ENCODE measurements around the gene SCARF2. TPM values are rescaled to one million over a fixed set of nuclear protein-coding genes. Genes with fewer than 3 reads are reported as not detected.
A peak's percentile ranks its signal among the peaks of the same experiment; 100 is the strongest.

SCARF2 gene
- total and polyA plus RNA-seq, 11 donors = 1.5 to 10.1 (median 2.8) TPM

DNA sequence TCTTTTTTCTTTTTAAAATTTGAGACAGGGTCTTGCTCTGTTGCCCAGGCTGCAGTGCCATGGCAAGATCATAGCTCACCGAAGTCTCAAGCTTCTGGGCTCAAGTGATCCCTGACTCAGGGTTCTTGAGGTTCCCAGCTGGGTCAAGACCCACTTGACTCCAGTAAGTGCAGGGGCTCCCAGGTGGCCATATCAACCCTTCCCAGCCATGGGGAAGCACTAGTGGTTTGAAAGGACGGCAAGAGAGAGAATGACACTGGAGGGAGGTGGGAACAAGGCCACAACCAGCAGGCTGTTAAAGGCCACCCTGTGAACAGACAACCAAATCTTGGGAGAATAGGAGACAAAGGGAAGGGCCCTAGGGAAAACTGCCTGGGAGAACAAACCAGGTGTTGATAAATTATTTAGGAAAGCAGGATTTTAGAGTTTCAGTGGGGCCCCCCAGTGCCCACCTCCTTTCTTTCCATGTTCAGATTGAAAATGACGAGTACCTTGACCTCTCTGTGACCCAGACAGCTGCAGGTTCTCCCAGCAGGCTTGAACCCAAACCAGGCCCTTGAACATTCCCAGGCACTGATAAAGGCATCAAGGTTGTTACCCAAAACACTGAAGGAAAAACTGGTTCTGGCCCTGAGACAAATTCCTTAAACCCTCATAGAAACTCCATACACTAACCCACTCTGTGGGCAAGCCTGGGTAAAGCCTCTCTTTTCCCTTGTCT is 29.2 kb upstream of the SCARF2 start:
- no peak overlapping the region for H3K4me3 ChIP-seq
- H3K27ac ChIP-seq = no peak overlapping the region
- no peaks in the 10 kb centered on the region for H3K27me3 ChIP-seq
- 81 to 92% (median 90%) methylated on average over 3 of the region's 3 CpGs for WGBS, 4 donors
- ATAC-seq (no peak), DNase-seq (no peak)
- intact Hi-C loops (cut with DNase I) = no loop called here
- H3K4me1 ChIP-seq = peaks cover 0 to 31% (median 7%) of the 10 kb centered on the region in 12 donors
- peaks cover 0 to 52% (median 27%) of the 10 kb centered on the region in 9 donors for H3K36me3 ChIP-seq
- no peaks in the 10 kb centered on the region for H3K9me3 ChIP-seq
- TF ChIP-seq, protein P1, sequence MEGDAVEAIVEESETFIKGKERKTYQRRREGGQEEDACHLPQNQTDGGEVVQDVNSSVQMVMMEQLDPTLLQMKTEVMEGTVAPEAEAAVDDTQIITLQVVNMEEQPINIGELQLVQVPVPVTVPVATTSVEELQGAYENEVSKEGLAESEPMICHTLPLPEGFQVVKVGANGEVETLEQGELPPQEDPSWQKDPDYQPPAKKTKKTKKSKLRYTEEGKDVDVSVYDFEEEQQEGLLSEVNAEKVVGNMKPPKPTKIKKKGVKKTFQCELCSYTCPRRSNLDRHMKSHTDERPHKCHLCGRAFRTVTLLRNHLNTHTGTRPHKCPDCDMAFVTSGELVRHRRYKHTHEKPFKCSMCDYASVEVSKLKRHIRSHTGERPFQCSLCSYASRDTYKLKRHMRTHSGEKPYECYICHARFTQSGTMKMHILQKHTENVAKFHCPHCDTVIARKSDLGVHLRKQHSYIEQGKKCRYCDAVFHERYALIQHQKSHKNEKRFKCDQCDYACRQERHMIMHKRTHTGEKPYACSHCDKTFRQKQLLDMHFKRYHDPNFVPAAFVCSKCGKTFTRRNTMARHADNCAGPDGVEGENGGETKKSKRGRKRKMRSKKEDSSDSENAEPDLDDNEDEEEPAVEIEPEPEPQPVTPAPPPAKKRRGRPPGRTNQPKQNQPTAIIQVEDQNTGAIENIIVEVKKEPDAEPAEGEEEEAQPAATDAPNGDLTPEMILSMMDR (IDR thresholded peaks at IDR 0.05) = no peak
- no peak for TF ChIP-seq POLR2A (IDR thresholded peaks at IDR 0.05)

DNA sequence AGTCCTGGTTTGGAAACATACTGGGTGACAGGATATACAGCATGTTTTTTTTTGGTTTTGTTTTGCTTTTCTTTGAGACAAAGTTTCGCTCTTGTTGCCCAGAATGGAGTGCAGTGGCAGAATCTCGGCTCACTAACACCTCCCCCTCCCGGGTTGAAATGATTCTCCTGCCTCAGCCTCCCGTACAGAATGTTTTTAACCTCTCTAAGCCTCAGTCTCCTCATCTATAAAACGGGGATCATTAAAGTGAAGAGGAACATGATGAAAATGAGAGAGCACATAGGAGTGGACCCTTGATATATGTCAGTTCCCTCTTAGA is 28.1 kb upstream of the SCARF2 start:
- intact Hi-C loops (cut with DNase I) = no loop called here

DNA sequence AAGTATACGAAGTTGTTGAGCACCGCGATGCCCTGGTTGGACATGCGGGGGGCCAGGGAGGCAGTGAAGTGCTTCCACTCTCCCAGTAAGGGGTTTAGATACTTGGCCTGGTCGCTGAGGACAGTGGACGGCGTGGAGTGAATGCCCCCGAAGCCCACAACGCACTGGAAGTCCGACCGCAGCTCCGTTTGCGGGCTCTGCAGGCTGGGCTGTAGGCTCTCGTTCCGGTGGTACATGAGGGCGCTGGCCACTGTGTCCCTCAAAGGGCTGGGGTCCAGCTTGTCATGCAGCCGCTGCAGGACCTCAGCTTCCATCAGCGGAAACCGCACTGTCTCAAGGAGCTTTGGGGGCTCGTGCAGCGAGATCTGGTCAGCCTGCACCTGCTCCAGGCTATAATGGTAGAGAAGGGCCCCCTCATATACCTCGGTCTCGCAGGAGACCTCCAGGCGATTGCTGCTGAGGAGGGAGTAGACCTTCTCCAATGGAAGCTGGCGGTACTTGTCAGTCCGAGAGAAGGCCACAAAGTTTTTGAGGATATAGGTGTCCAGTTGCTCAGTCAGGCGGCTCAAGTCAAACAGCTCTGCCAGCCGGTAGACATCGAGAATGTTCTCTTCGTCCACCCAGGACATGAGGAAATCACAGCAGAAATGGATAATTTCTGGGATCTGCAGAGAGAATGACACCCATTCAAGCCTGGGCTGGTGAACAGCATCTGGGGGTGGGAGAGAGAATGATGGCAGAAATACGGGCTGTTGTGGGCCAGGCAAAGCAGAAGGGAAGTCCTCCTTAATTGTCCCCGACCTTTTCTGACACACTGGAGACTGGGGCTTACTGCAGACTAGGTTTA is 27.5 kb upstream of the SCARF2 start:
- peaks cover 0 to 31% (median 7%) of the 10 kb centered on the region in 12 donors for H3K4me1 ChIP-seq
- no peaks in the 10 kb centered on the region for H3K27me3 ChIP-seq
- DNase-seq = no peak
- H3K9me3 ChIP-seq = no peaks in the 10 kb centered on the region
- H3K4me3 ChIP-seq = no peak overlapping the region
- TF ChIP-seq, protein P1 (IDR thresholded peaks at IDR 0.05) = no peak
- no peak for TF ChIP-seq POLR2A (IDR thresholded peaks at IDR 0.05)
- H3K27ac ChIP-seq = peak overlapping the region in 1 of 12 donors; percentile 90
- intact Hi-C loops (cut with DNase I) = no loop called here
- ATAC-seq = no peak
- WGBS, 4 donors = 94 to 96% (median 96%) methylated on average over 26 to 32 of the region's 32 CpGs
- H3K36me3 ChIP-seq = peaks cover 0 to 44% (median 19%) of the 10 kb centered on the region in 9 donors

More for the DNA sequence above, 28.1 kb upstream of the SCARF2 start:
- H3K9me3 ChIP-seq = no peaks in the 10 kb centered on the region
- H3K4me1 ChIP-seq = peaks cover 0 to 31% (median 7%) of the 10 kb centered on the region in 12 donors
- 88 to 92% (median 89%) methylated on average over 5 of the region's 5 CpGs for whole genome bisulfite sequencing, 4 donors
- H3K4me3 ChIP-seq = no peak overlapping the region
- H3K36me3 ChIP-seq = peaks cover 0 to 46% (median 20%) of the 10 kb centered on the region in 9 donors
- H3K27ac ChIP-seq = no peak overlapping the region
- no peak for TF ChIP-seq POLR2A (IDR thresholded peaks at IDR 0.05)
- TF ChIP-seq, protein P1 (IDR thresholded peaks at IDR 0.05) = no peak
- DNase-seq (no peak), ATAC-seq (no peak)
- H3K27me3 ChIP-seq = no peaks in the 10 kb centered on the region

DNA sequence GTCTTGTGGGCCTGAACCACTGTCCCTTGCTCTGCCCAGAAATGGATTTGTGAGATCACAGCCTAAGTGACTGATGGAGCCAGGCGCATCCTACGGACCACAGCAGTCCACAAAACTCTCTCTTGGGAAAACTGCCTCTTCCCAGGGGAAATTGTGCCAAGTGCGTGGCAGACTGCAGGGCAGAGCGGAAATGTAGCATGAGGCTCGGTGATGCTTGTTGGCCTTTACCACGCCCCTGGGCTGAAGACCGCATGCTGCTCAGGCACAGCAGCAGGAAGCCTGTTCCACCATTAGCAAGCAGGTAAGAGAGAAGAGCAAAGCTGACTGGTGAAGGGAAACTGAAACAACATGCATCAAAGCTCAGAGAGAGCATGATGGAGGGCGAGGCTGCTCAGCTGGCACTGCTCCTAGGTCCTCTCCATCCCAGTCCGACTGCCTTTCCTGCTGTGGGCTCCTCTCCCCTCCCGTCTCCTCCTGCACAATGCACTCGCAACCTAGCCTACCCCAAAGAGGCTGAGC is 26.5 kb upstream of the SCARF2 start:
- 87 to 92% (median 91%) methylated on average over 8 to 11 of the region's 11 CpGs for WGBS, 4 donors
- Histone ChIP-seq H3K27me3 (no peaks in the 10 kb centered on the region), H3K36me3 (peaks cover 0 to 37% (median 18%) of the 10 kb centered on the region in 9 donors), H3K4me3 (no peak overlapping the region), H3K27ac (peak overlapping the region in 4 of 12 donors; percentile 27 to 90 (median 44)), H3K4me1 (peaks cover 0 to 31% (median 7%) of the 10 kb centered on the region in 12 donors), H3K9me3 (no peaks in the 10 kb centered on the region)
- ATAC-seq (no peak), DNase-seq (no peak)
- intact Hi-C loops (cut with DNase I) = no loop called here
- TF ChIP-seq, protein P1 (IDR thresholded peaks at IDR 0.05) = no peak
- TF ChIP-seq POLR2A (IDR thresholded peaks at IDR 0.05) = no peak
